Esophagus muscularis mucosa (tissue), 4 donors: ENCODE measurements around the gene NPAS1. TPM values are rescaled to one million over a fixed set of nuclear protein-coding genes. Genes with fewer than 3 reads are reported as not detected.

Experiments
- DNase-seq: peaks from one replicate; pipeline ENCODE4 v3.0.0-alpha.2; 2017; ENCODE audit errors: extremely low spot score
- H3K27ac ChIP-seq, 4 donors: fragments of 200-600 bp; sonication (generic); replicated peaks in 1 of 4; 1 replicate in 3 of 4; 2 replicates in 1 of 4; pipeline ENCODE4 v1.5.1; 2016 to 2019; ENCODE audit warnings: mild to moderate bottlenecking in 1 of 4
- H3K27me3 ChIP-seq, 4 donors: fragments of 200-600 bp; sonication (generic); one replicate each; pipeline versions ENCODE4 v1.5.1 to v1.6.0; 2016 to 2019
- H3K36me3 ChIP-seq, 4 donors: fragments of 200-600 bp; sonication (generic); one replicate each; pipeline ENCODE4 v1.5.1; 2016 to 2019
- H3K4me1 ChIP-seq, 4 donors: fragments of 200-600 bp; sonication (generic); one replicate each; pipeline ENCODE4 v1.5.1; 2016 to 2019
- H3K4me3 ChIP-seq, 4 donors: fragments of 200-600 bp; sonication (generic); 1 replicate in 2 of 4; 2 replicates in 2 of 4; pipeline ENCODE4 v1.5.1; 2016 to 2019; ENCODE audit warnings: mild to moderate bottlenecking in 4 of 4, moderate library complexity in 1 of 4
- H3K9me3 ChIP-seq, 4 donors: fragments of 200-600 bp; sonication (generic); 1 replicate in 3 of 4; 2 replicates in 1 of 4; pipeline ENCODE4 v1.5.1; 2016 to 2019
- CTCF ChIP-seq, 3 experiments: fragments of 200-600 bp in 2 of 3; fragments of 450-650 bp in 1 of 3; sonication (generic) in 2 of 3; IDR thresholded peaks; one replicate each; pipeline ENCODE4 v1.5.1; 2017 to 2019; ENCODE audit warnings: antibody characterized with exemption in 3 of 3, mild to moderate bottlenecking in 2 of 3, moderate library complexity in 1 of 3
- EP300 ChIP-seq: sonication (generic); formaldehyde crosslinking; IDR thresholded peaks from one replicate; pipeline ENCODE4 v1.6.1; 2017; ENCODE audit warnings: antibody characterized with exemption
- POLR2A ChIP-seq: fragments of 450-650 bp; IDR thresholded peaks from one replicate; pipeline ENCODE4 v1.6.1; 2017; ENCODE audit warnings: antibody characterized with exemption, moderate library complexity, mild to moderate bottlenecking, low read depth
- POLR2AphosphoS5 ChIP-seq, 2 donors: sonication (generic); formaldehyde crosslinking; IDR thresholded peaks; one replicate each; pipeline ENCODE4 v1.6.1; 2017; ENCODE audit warnings: antibody characterized with exemption in 2 of 2
- WGBS: methylation state at CpG from one replicate; pipeline ENCODE4 v1.1.5; 2018; 5-methylcytosine and 5-hydroxymethylcytosine counted together
- intact Hi-C: fragments of 100-400 bp; cut with DNase I; formaldehyde crosslinking; loops from one replicate; pipeline ENCODE4 v1.15.1; 2023
- total RNA-seq, 4 donors: library from RNA; depleted of rRNA; stranded (reverse); fragments of >200 nt; gene quantifications; one replicate each; pipeline versions ENCODE4 v1.1.0 to v1.2.1, GENCODE V29; 2016

NPAS1 gene
- total RNA-seq, 4 donors from 2014 or later: 0.34 TPM; not detected in 3

- no peak for DNase-seq
- TF ChIP-seq POLR2AphosphoS5 (IDR thresholded peaks at IDR 0.05): no peak
- TF ChIP-seq POLR2A: no peak
- no peak for TF ChIP-seq CTCF (IDR thresholded peaks at IDR 0.05)
- no peak for TF ChIP-seq EP300
- Histone ChIP-seq H3K27ac (no peak overlapping the region), H3K9me3 (no peaks in the 10 kb centered on the region), H3K4me1 (peaks cover 24 to 42% (median 36%) of the 10 kb centered on the region in 4 donors), H3K27me3 (peaks cover 18 to 98% (median 59%) of the 10 kb centered on the region in 4 donors), H3K4me3 (no peak overlapping the region), H3K36me3 (no peaks in the 10 kb centered on the region)
- intact Hi-C loops: no loop called here
- WGBS: 71% methylated on average over 5 of the region's 5 CpGs
Measured at GRCh38 chr19:47024502-47024901, 4.9 kb downstream of the NPAS1 start.

- Histone ChIP-seq H3K9me3 (no peaks in the 10 kb centered on the region), H3K36me3 (no peaks in the 10 kb centered on the region), H3K27me3 (peaks cover 16 to 94% (median 49%) of the 10 kb centered on the region in 4 donors), H3K27ac (no peak overlapping the region), H3K4me1 (peaks cover 12 to 25% (median 19%) of the 10 kb centered on the region in 4 donors), H3K4me3 (no peak overlapping the region)
- intact Hi-C loops: no loop called here
- 81% methylated on average over 2 of the region's 2 CpGs for WGBS
- TF ChIP-seq POLR2AphosphoS5 (IDR thresholded peaks at IDR 0.05) (no peak), POLR2A (no peak), CTCF (IDR thresholded peaks at IDR 0.05) (no peak), EP300 (no peak)
- no peak for DNase-seq
Measured at GRCh38 chr19:47026156-47026555, 6.5 kb downstream of the NPAS1 start.

- 91% methylated on average over 8 of the region's 8 CpGs for WGBS
- Histone ChIP-seq H3K9me3 (no peaks in the 10 kb centered on the region), H3K4me1 (peaks cover 4 to 18% (median 12%) of the 10 kb centered on the region in 4 donors), H3K27ac (no peak overlapping the region), H3K27me3 (peaks cover 10 to 93% (median 42%) of the 10 kb centered on the region in 4 donors), H3K36me3 (no peaks in the 10 kb centered on the region), H3K4me3 (no peak overlapping the region)
- no peak for DNase-seq
- intact Hi-C loops: no loop called here
- TF ChIP-seq EP300 (no peak), POLR2AphosphoS5 (IDR thresholded peaks at IDR 0.05) (no peak), POLR2A (no peak), CTCF (IDR thresholded peaks at IDR 0.05) (no peak)
Measured at GRCh38 chr19:47026889-47027288, 7.3 kb downstream of the NPAS1 start.

- Histone ChIP-seq H3K4me1 (peaks cover 3 to 10% (median 7%) of the 10 kb centered on the region in 4 donors), H3K27me3 (peaks cover 10 to 93% (median 38%) of the 10 kb centered on the region in 4 donors), H3K27ac (no peak overlapping the region), H3K4me3 (no peak overlapping the region), H3K9me3 (no peaks in the 10 kb centered on the region), H3K36me3 (no peaks in the 10 kb centered on the region)
- intact Hi-C loops: no loop called here
- no peak for DNase-seq
- TF ChIP-seq EP300 (no peak), POLR2A (no peak), CTCF (IDR thresholded peaks at IDR 0.05) (no peak), POLR2AphosphoS5 (IDR thresholded peaks at IDR 0.05) (no peak)
- WGBS: 34% methylated on average over 9 of the region's 12 CpGs
Measured at GRCh38 chr19:47027586-47028088, 8.0 kb downstream of the NPAS1 start.

- TF ChIP-seq POLR2A (no peak), CTCF (IDR thresholded peaks at IDR 0.05) (no peak), POLR2AphosphoS5 (IDR thresholded peaks at IDR 0.05) (no peak), EP300 (no peak)
- H3K4me1 ChIP-seq: peaks cover under 1 to 5% (median 3%) of the 10 kb centered on the region in 4 donors
- H3K27ac ChIP-seq: no peak overlapping the region
- H3K27me3 ChIP-seq: peaks cover 6 to 92% (median 34%) of the 10 kb centered on the region in 4 donors
- DNase-seq: no peak
- H3K36me3 ChIP-seq: no peaks in the 10 kb centered on the region
- no peak overlapping the region for H3K4me3 ChIP-seq
- WGBS: 10% methylated on average over 9 of the region's 14 CpGs
- intact Hi-C loops: no loop called here
- no peaks in the 10 kb centered on the region for H3K9me3 ChIP-seq
Measured at GRCh38 chr19:47028195-47028601, 8.6 kb downstream of the NPAS1 start.
